GM19328 (cell line): ENCODE data around the gene GOLGA8N.

Experiments used
- ATAC-seq: cut with Tn5 transposase; IDR thresholded peaks from one replicate; pipeline ENCODE4 v1.9.1; 2021; ENCODE audit warnings: mild to moderate bottlenecking, moderate library complexity; ENCODE audit not compliant: unreplicated experiment

Gene GOLGA8N

GRCh38 chr15:32649342-32649741, 56.1 kb downstream of the GOLGA8N start:
- no peak for ATAC-seq

DNA sequence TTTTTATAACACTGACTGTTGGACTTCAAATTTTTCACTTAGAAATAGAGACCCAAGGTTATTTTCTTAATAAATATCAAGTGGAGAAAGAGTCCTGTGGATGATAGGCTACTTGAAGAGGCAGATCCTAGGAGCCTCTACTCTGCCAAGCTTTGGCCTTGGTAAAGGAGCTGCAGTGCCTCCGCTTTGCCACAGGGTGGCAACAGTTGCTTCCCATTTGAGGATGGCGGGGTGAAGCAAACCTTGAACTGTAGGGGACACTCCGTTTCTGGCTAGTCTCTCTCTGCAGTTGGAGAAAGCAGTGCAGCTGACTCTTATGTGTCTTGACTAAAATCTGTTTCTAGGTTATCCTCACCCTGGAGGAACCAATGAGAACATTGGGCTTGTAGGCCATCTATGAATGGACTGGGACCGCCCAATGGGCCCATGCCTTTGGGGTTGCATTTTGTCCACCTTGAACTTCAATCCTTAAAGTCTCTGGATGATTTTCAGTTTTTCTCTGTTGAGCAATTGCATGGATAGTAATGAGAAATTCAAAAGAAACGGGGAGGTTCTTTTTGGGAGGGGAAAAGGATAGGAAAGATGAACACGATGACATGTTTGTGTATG, 58.1 kb downstream of the GOLGA8N start:
- ATAC-seq: peak; percentile 65

GRCh38 chr15:32652178-32652577, 58.9 kb downstream of the GOLGA8N start:
- no peak for ATAC-seq

DNA sequence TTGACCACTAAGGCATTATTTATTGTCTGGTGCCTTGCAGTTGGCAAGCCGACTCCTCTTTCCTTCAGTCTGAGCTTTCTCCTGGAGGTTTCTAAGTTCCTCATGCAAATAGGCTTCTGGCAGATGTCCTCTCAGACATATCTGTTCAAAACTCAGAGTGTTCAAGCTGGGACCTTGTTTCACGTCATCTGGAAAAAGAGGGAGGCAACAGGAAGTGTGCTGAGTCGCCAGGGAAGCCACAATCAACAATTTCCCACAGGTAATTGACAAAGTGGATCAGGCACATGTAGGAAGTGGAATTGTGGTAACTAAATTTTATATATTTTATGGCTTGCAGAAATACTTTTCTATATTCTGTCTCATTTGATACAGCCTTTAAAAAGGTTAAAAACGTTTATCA, 62.8 kb downstream of the GOLGA8N start:
- no peak for ATAC-seq

GRCh38 chr15:32656496-32656895, 63.2 kb downstream of the GOLGA8N start:
- no peak for ATAC-seq
